OCI-LY1 (cell line): ENCODE data around the gene NPLOC4.

Source experiments
- CTCF ChIP-seq: fragments of 200-600 bp; sonication (generic), shearing (Covaris generic); IDR thresholded peaks from 2 replicates; pipeline ENCODE4 v1.5.1; 2017; ENCODE audit warnings: mild to moderate bottlenecking, antibody characterized with exemption, low read length, moderate library complexity, mixed read lengths
- EZH2 ChIP-seq: fragments of 200-600 bp; sonication (generic), shearing (Covaris generic); IDR thresholded peaks from 2 replicates; pipeline ENCODE4 v1.8.0; 2017; ENCODE audit warnings: borderline replicate concordance, mixed run types, mild to moderate bottlenecking, antibody characterized with exemption, low read length, moderate library complexity, mixed read lengths

DNA sequence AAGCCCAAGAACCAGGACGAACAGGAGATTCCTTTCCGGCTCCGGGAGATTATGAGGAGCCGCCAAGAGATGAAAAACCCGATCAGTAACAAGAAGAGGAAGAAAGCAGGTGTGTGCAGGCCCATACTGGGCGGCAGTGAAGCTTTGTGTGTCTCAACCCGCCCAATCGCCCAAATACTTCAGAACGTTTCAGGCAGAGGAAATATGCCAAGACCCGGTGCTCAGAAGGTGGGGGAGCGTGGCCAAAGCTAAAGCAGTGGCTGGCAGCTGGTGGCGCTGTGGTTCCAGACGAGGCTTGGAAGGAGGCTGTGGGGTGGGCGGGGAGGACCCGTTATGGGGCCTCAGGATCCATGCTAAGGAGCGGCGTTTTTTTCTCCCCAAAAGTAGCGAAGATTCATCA, 30.8 kb upstream of the NPLOC4 start:
- TF ChIP-seq CTCF (peak; percentile 58), EZH2 (no peak)
